Glutamatergic neuron (in vitro differentiated cells): ENCODE data around the gene MMP24. TPM values are rescaled to one million over a fixed set of nuclear protein-coding genes. Genes with fewer than 3 reads are reported as not detected.
"Not testable (repeated sequence)": the region's sequence is repeated elsewhere in the genome, so short reads cannot be mapped to it uniquely, and the experiment has no call there.

Source experiments
- DNase-seq: peaks from one replicate; pipeline ENCODE4 v3.0.0; 2022
- H3K27ac Mint-ChIP-seq: one replicate; pipeline ENCODE4 v1.8.0; 2020; ENCODE audit warnings: mild to moderate bottlenecking, mixed read lengths, inconsistent platforms; ENCODE audit not compliant: unreplicated experiment
- H3K27me3 Mint-ChIP-seq: one replicate; pipeline ENCODE4 v1.8.0; 2020; ENCODE audit warnings: mild to moderate bottlenecking, moderate library complexity, mixed read lengths, inconsistent platforms; ENCODE audit not compliant: unreplicated experiment
- H3K36me3 Mint-ChIP-seq: one replicate; pipeline ENCODE4 v1.8.0; 2020; ENCODE audit warnings: mild to moderate bottlenecking, mixed read lengths, inconsistent platforms; ENCODE audit not compliant: unreplicated experiment
- H3K4me1 Mint-ChIP-seq: one replicate; pipeline ENCODE4 v1.8.0; 2020; ENCODE audit warnings: mild to moderate bottlenecking, low read depth, mixed read lengths, inconsistent platforms; ENCODE audit not compliant: unreplicated experiment
- H3K4me3 Mint-ChIP-seq: one replicate; pipeline ENCODE4 v1.8.0; 2020; ENCODE audit warnings: mild to moderate bottlenecking, mixed read lengths, inconsistent platforms; ENCODE audit not compliant: unreplicated experiment
- H3K9me3 Mint-ChIP-seq: one replicate; pipeline ENCODE4 v1.8.0; 2020; ENCODE audit warnings: mild to moderate bottlenecking, moderate library complexity, mixed read lengths, inconsistent platforms; ENCODE audit not compliant: unreplicated experiment
- CTCF ChIP-seq: fragments of 200-600 bp; sonication (generic); IDR thresholded peaks from one replicate; pipeline ENCODE4 v1.5.0; 2021; ENCODE audit not compliant: partially characterized antibody, unreplicated experiment
- total RNA-seq: library from RNA; stranded (reverse); fragmentation: NEBNext Ultra II Directional; extraction: Animal tissue kit (Norgen Biotek cat#: 25700); gene quantifications from one replicate; pipeline ENCODE4 v1.2.1, GENCODE V29; 2021; ENCODE audit not compliant: unreplicated experiment

The MMP24 gene
- total RNA-seq, 1 donor from 2014 or later, result 19.0 TPM

- H3K4me1 Mint-ChIP-seq, result peaks cover 10% of the 10 kb centered on the region
- H3K4me3 Mint-ChIP-seq, result no peak overlapping the region
- peaks cover 8% of the 10 kb centered on the region for H3K9me3 Mint-ChIP-seq
- H3K27ac Mint-ChIP-seq, result no peak overlapping the region
- no peak for TF ChIP-seq CTCF
- no peak for DNase-seq
- H3K36me3 Mint-ChIP-seq, result no peaks in the 10 kb centered on the region
- H3K27me3 Mint-ChIP-seq, result peaks cover 3% of the 10 kb centered on the region
Observed at GRCh38 chr20:35260426-35260825, 33.9 kb downstream of the MMP24 start.

- not testable (repeated sequence) for H3K27me3 Mint-ChIP-seq, H3K4me1 Mint-ChIP-seq, H3K9me3 Mint-ChIP-seq, DNase-seq, H3K4me3 Mint-ChIP-seq, H3K27ac Mint-ChIP-seq, H3K36me3 Mint-ChIP-seq
Observed at GRCh38 chr20:35262321-35262720, 35.8 kb downstream of the MMP24 start.

DNA sequence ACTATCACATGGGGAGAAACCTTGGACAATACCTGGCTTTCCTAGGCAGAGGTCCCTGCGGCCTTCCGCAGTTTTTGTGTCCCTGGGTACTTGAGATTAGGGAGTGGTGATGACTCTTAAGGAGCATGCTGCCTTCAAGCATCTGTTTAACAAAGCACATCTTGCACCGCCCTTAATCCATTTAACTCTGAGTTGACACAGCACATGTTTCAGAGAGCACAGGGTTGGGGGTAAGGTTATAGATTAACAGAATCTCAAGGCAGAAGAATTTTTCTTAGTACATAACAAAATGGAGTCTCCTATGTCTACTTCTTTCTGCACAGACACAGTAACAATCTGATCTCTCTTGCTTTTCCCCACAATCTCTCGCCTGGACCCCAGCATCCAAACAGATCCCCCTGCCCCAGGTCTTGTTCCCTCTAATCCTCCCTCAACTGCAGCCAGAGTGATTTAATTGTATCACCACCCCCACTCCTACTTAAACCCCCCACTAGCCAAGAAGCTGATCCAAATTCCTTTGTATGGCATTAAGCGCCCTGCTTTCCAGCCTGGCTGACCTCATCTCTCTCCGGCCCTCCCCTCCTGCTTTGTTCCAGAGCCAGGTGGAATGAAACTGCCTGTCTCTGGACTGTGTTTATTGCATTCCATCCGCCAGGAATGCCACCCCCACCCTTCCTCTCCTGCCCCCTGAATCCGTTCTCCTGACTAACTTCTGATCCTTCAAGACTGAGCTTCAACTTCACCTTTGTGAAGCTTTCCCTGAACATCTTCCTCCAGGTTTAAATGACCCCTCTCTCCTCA is 36.4 kb downstream of the MMP24 start:
- H3K36me3 Mint-ChIP-seq, H3K9me3 Mint-ChIP-seq, DNase-seq, H3K27me3 Mint-ChIP-seq, H3K4me1 Mint-ChIP-seq: not testable (repeated sequence)
- Mint-ChIP-seq H3K27ac (peak overlapping the region; percentile 90), H3K4me3 (peak overlapping the region; percentile 50)

- peaks cover 9% of the 10 kb centered on the region for H3K9me3 Mint-ChIP-seq
Observed at GRCh38 chr20:35263532-35264341, 37.2 kb downstream of the MMP24 start.

DNA sequence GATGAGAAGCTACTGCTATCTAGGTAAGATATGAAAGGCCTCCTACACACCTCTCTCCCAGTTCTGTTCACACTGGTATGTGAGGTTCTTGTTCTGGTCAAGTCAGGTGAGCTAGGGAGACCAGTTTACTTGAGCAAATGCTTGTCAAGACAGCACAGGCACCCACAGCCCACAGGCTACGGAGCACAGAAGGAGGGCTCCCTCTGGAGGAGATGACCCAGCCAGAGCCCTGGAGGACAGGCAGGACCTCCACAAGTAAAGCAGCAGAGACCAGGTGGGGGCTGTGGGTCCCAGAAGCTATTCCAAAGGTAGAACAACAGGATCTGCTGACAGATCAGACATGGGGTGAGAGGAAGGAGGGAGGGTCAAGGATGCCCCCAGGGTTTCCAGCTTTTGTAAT is 38.3 kb downstream of the MMP24 start:
- Mint-ChIP-seq H3K36me3 (peaks cover 8% of the 10 kb centered on the region), H3K4me1 (peaks cover 10% of the 10 kb centered on the region), H3K27me3 (peaks cover 6% of the 10 kb centered on the region), H3K27ac (peak overlapping the region; percentile 38), H3K9me3 (peaks cover 9% of the 10 kb centered on the region), H3K4me3 (no peak overlapping the region)
- no peak for DNase-seq
- TF ChIP-seq CTCF, result no peak

More at GRCh38 chr20:35263532-35264341, 37.2 kb downstream of the MMP24 start:
- Mint-ChIP-seq H3K4me3 (peak overlapping the region; percentile 50), H3K27me3 (peaks cover 3% of the 10 kb centered on the region), H3K4me1 (peaks cover 10% of the 10 kb centered on the region), H3K27ac (peak overlapping the region; percentile 90), H3K36me3 (peaks cover 8% of the 10 kb centered on the region)
- no peak for TF ChIP-seq CTCF
- no peak for DNase-seq

- H3K4me3 Mint-ChIP-seq, result no peak overlapping the region
- no peak for TF ChIP-seq CTCF
- DNase-seq, result no peak
- H3K27me3 Mint-ChIP-seq, result peaks cover 6% of the 10 kb centered on the region
- peaks cover 10% of the 10 kb centered on the region for H3K4me1 Mint-ChIP-seq
- H3K36me3 Mint-ChIP-seq, result peaks cover 8% of the 10 kb centered on the region
- peaks cover 13% of the 10 kb centered on the region for H3K9me3 Mint-ChIP-seq
- H3K27ac Mint-ChIP-seq, result peak overlapping the region; percentile 17
Observed at GRCh38 chr20:35267092-35267491, 40.6 kb downstream of the MMP24 start.
